ENCODE data around the gene CDT1.
"Not testable (repeated sequence)": the region's sequence is repeated elsewhere in the genome, so short reads cannot be mapped to it uniquely, and the experiment has no call there.

Gene CDT1

GRCh38 chr16:88769617-88770460 lies 33.8 kb upstream of the CDT1 start:
- DNase-seq = peak in 1 of 4 experiments; percentile 15

- peak in 1 of 4 experiments; percentile 29 for DNase-seq
These were observed 32.9 kb upstream of the CDT1 start for GRCh38 chr16:88770461-88771293.

DNA sequence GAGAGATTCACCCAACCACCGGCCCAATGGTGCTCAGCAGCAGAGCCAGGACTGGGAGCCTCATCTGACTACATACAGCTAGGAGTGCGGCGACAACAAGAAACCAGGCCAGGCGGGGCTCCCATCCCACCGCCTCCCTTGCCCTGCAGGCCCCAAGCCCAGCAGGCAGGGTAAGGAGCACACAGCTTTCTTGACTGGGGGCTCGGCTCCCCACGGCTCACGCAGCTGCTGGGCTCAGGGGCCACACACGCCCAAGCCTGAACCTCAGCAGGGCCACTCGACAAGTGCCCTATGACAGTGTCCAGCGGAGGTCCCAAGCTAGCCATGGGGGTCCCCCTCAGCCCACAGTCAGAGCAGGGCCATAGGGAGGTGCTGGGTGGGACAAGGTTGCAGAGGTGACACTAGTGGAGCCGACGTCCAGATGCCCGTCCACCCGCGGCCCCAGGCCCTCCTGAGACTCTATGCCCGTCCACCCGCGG lies 32.3 kb upstream of the CDT1 start:
- no peak for DNase-seq

DNA sequence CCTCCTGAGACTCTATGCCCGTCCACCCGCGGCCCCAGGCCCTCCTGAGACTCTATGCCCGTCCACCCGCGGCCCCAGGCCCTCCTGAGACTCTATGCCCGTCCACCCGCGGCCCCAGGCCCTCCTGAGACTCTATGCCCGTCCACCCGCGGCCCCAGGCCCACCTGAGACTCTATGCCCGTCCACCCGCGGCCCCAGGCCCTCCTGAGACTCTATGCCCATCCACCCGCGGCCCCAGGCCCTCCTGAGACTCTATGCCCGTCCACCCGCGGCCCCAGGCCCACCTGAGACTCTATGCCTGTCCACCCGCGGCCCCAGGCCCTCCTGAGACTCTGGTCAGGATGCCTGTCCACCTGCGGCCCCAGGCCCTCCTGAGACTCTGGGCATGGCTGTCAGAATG lies 31.8 kb upstream of the CDT1 start:
- not testable (repeated sequence) for DNase-seq

DNA sequence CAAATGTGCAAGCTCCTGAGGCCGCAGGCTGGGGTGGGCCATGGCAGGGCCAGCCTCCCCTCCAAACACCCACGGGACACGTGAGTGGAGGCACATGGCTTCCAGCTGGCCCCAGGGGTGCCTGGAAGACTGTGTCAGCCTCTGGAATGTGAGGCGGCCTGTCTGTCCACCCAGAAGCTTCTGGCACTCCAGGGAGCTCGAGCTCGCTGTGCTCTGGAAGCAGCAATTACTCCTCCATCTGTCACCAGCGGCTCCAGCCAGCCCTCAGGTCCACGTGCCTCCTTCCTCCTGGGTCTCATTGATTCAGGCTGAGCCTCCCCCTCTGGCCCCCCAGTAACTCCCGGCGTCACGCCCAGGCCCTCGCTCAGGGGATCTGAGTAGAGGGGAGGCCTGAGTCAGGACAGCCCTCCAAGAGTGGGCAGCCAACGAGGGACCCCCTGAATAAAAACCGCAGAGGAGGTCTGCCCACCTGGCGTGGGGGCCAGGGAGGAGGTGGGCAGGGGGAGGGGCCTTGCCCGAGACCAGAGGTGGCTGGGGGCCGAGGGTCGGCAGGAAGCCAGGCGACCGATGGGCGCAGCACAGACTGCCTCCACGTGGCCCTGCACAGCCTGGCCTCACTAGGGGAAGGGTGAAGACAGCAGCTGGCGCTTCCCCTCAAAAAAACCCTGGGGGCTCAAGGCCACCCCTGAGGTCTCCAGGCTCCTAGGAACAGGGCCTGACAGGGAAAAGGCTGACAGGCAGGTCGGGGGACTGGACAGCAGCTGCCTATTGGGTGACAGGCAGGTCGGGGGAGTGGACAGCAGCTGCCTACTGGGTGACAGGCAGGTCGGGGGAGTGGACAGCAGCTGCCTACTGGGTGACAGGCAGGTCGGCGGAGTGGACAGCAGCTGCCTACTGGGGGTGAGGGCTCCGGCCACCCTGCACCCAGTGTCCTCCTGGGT lies 30.4 kb upstream of the CDT1 start:
- DNase-seq = no peak

DNA sequence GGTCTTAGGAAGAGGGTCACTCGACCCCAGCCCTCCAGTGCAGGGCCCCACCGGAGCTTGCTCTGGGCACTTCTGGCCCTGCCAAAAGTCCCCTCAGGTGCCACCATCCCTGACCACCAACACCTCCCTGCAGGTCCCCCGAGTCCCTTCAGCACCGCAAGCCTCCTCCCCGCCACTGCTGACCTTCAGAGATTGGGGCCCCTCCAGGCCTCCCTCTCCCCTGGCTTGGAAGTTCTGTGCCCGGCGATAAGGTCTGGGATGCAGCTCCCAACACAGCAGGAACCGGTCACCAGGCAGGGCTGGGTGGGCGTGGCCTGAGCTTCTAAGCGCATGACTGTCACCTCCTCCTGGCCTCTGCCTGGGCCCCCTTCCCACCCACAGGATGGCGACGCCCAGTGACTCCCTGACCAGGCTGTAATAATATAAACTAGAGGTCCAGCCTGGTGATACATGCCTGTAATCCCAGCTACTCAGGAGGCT lies 29.7 kb upstream of the CDT1 start:
- DNase-seq = no peak

GRCh38 chr16:88774544-88775393 lies 28.8 kb upstream of the CDT1 start:
- no peak for DNase-seq

GRCh38 chr16:88775825-88776224 lies 27.8 kb upstream of the CDT1 start:
- no peak for DNase-seq

DNA sequence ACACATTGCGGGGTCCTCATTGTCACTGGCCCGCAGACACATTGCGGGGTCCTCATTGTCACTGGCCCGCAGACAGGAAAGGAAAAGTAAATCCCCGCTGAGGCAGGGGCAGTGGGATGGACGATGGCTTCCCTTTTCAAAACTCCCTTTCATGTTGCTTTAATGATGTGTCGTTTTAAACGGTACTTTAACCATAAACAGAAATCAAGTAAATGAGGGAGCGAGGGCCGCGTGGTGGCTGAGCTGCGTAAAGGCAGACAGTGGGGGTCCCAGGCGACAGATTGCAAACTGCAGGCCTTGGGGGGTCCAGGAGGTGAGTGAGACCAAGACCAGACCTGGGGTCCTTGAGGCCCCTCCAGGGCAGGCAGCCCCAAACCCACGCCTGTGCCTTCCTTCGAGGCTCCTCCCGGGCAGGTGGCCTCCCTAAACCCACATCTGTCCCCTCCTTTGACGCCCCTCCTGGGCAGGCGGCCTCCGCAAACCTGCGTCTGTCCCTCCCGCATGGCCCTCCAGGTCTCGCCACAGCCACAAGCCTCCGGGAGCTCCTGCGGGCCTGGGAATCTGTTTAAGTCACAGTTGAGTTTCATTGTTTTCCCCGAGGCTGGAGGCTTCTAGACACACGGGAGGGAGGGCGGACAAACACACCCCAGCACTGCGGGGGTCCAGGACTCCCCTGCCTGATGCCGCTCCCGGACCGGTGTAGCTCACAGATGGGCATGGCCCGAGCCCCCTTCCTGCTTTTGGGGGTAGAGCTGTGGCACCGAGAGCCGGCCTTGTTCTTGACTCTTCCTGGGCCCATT lies 25.9 kb upstream of the CDT1 start:
- DNase-seq = no peak

- DNase-seq = no peak
These were observed 25.4 kb upstream of the CDT1 start for GRCh38 chr16:88778271-88778525.

DNA sequence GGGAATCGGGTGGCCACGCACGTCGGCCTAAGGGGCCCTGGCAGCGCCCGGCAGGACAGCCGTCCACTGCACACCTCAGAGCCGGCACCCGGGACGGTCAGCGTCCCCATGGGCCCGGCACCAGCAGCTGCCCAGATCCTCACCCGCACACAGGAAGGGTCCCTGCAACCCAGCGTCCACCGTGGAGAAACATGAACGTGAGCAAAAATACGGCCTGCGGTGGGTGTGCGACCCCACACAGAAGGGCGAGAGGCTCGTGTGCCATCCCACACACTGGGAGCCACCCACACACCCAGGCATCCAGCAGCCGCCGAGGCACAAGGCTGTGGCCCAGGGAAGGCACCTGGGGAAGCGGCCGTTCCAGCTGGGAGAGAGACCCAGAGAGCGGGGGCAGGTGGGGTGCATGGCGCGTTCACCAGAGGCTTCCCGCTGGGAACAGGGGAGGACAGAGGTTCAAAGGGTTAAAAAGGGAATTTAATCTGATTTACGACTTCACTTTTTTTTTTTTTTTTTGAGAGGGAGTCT lies 25.0 kb upstream of the CDT1 start:
- DNase-seq = no peak

- DNase-seq = no peak
These were observed 24.0 kb upstream of the CDT1 start for GRCh38 chr16:88779406-88780141.

DNA sequence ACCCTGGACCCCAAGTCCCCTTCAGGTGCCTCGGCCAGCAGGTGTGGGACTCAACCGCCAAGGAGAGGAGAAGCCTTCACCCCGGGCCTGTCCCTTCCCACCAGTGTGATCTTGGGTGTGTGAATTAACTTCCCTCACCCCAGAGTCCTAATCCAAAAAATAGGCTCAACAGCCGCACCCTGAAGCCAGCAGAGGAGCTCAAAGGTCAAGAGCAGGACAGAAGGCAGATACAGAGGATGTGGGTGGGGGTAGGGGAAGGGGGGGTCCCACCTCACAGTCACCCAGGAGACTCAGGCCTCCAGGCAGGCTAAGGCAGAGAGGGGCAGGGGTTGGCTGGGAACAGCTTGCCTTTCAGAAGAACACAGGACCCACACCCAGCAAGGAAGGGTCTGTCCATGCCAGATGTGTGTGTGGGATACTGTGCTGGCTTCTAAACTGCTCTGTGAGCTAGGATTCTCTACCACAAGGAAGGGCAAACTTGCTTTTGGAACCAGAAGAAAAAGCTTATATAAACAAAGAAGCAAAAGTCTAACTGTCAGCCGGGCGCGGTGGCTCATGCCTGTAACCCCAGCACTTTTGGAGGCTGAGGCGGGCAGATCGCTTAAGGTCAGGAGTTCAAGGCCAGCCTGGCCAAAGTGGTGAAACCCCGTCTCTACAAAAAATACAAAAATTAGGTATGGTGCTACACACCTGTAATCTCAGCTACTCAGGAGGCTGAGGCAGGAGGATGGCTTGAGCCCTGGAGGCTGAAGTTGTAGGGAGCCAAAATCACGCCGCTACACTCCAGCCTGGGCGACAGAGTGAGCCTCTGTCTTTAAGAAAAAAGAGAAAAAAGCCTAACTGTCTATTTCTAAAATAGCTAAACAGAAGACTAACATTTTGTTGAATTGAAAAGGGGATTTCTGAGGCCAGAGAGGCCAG lies 23.2 kb upstream of the CDT1 start:
- DNase-seq = no peak

- peak in 2 of 4 experiments; percentile 28 to 47 for DNase-seq
These were observed 22.2 kb upstream of the CDT1 start for GRCh38 chr16:88781140-88782077.

DNA sequence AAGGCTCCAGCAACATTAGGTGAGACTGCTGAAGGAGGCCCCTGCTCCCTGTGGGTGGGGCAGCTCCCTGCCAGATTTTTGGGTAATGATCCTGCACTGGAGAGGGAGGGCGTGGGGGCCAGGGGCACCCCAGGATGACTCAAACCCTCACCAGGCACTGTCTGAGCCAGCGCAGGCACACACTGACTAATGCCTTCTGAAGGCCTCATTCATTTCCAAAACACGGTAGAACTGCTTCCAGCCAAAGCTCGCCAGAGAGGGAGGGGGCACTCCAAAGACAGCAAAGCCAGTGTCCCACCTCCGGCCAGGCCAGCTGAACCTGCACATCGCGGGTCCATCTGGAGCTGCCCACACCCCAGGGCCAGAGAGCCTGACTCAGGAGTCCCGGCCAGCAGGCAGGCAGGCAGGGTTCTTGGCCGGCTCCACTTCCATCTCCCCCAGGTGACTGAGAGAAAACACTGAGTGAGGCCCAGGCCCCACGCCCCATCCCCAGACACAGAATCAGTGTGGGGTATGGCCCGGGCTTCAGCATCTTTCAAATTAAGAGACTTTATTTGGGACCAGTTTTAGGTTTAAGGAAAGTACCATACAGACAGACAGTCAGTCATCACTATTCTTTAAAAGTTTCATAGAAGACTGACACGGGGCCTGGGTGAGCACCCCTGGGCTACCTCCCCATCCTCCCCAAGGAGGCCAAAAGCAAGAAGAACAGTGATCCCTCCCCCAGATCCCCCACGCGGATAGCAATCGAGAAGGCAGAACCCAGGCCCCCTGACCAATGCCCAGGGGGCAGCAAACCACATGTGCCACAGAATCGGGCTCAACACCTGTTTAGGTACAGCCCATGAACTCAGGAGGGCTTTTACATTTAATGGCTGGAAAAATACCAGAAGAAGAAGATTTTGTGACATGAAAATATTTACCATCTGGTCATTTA lies 20.9 kb upstream of the CDT1 start:
- DNase-seq = peak in 1 of 4 experiments; percentile 15

DNA sequence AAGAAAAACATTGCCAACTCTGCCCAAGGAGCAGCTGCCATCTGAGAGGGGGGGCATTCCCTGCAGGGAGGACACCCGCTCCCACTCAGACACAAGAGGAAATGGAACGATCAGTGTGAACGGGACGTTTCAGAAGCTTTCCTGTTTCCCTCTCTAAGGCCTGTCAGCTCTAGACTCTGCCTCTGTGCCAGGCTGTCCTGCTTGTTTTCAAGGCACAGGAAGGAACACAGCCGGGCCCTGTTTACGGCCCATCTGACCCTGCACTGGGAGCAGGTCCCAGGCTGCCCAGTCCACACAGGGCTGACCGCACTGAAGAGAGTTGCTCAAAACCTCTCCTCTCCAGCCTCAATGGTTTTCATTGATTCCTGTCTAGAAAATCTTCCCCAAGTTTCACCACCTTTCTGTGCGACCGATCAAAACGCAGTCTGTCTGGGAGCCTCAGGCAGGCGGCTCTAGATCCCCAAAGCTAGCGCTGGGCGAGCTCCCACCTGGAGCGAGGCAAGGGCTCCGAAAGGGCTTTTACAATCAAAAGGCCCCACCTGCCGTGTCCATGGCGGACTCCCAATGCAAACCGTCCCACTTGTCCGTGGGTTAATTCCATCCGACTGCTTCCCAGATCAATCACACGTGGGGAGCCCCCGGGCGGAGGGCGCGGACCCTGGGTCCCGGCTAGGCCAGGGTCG lies 20.1 kb upstream of the CDT1 start:
- DNase-seq = no peak
